Measurements from ENCODE around the gene MAMDC2. TPM values are rescaled to one million over a fixed set of nuclear protein-coding genes. Genes with fewer than 3 reads are reported as not detected.

Gene MAMDC2
- total and polyA plus RNA-seq, 2 of the 8 experiments (the other 6 are each of a cell fraction or from before 2014, with no cell fraction given) = 6.1 to 15.4 TPM

GRCh38 chr9:70085241-70085640 is 41.6 kb downstream of the MAMDC2 start (continued):
- TF ChIP-seq CHD7 (IDR thresholded peaks at IDR 0.05; ENCODE audit: insufficient replicate concordance, low read length) (peak; percentile 46), RBBP5 (IDR thresholded peaks at IDR 0.05; ENCODE audit: borderline replicate concordance, low read depth, low read length) (no peak), GTF2F1 (IDR thresholded peaks at IDR 0.05; ENCODE audit: borderline replicate concordance, low read depth, low read length) (no peak)

All from H1 (cell line).